GM12872 (cell line): ENCODE results near the gene TNXB.

ENCODE experiments used
- TF ChIP-seq, protein P1 (sequence below): IDR thresholded peaks from 3 replicates; pipeline ENCODE4 v1.5.1; 2011; ENCODE audit warnings: low read depth, mild to moderate bottlenecking, low read length, moderate library complexity; ENCODE audit not compliant: insufficient read depth

TNXB gene

DNA sequence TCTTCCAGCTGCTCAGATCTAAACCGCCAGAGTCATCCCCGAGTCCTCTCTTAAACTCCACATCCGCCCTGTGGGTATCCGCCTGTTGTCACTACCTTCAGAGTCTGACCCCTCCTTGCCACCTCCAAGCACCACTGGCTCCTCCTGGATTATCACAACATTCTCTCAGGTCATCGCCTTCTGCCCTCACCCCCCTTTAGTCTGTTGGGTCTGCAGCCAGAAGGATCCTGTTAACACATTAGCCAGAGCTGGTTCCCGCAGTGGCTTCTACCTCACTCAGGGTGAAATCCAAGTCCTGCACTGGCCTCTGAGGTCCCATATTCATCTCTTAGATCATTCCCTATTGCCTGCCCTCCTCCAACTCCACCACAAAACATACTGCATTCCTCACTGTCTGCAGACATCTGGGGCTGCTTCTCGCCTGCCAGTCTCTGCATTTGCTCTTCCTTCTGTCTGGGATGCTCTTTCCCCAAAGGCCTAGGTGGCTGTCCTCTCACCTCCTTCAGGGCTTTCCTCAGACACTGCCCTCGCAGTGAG lies 34.1 kb downstream of the TNXB start:
- TF ChIP-seq, protein P1, sequence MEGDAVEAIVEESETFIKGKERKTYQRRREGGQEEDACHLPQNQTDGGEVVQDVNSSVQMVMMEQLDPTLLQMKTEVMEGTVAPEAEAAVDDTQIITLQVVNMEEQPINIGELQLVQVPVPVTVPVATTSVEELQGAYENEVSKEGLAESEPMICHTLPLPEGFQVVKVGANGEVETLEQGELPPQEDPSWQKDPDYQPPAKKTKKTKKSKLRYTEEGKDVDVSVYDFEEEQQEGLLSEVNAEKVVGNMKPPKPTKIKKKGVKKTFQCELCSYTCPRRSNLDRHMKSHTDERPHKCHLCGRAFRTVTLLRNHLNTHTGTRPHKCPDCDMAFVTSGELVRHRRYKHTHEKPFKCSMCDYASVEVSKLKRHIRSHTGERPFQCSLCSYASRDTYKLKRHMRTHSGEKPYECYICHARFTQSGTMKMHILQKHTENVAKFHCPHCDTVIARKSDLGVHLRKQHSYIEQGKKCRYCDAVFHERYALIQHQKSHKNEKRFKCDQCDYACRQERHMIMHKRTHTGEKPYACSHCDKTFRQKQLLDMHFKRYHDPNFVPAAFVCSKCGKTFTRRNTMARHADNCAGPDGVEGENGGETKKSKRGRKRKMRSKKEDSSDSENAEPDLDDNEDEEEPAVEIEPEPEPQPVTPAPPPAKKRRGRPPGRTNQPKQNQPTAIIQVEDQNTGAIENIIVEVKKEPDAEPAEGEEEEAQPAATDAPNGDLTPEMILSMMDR: no peak

DNA sequence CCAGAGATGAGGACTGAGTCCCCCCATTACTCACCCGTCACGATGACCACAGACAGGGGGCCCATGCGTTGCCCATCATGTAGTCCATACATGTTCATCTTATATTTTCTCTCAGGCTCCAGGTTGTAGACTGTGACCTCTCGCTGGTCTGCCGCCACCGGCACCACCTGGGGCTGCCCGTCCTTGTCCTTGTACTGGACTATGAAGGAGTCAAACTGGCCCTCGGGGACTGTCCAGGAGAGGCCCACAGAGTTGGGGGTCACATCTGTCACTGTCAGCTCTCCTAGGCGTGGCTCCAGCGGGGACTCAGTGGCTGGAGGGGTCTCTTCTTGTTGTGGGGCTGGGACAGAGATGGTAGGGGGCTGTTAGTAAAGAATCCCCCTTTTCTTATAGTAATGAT lies 35.5 kb downstream of the TNXB start:
- TF ChIP-seq, protein P1: no peak

DNA sequence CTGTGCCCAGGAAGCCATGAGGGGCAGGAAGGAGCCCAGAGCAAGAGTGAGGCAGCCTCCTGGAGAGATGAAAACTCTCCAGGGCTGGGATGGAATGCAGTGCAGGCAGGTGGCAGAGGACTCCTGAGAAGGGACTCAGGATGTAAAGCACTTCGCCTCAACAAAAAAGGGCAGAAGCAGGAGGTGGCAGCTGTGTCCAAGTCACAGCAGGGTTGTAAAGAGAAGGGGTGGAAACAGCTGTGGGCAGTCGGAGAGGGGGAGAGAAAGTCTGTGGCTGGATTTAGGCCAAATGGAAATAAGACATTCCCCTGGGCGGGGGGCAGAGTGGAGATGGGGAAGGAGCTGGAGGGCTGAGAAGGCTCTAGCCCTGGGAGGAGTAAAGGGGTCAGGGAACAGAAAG lies 36.0 kb downstream of the TNXB start:
- TF ChIP-seq, protein P1: no peak

DNA sequence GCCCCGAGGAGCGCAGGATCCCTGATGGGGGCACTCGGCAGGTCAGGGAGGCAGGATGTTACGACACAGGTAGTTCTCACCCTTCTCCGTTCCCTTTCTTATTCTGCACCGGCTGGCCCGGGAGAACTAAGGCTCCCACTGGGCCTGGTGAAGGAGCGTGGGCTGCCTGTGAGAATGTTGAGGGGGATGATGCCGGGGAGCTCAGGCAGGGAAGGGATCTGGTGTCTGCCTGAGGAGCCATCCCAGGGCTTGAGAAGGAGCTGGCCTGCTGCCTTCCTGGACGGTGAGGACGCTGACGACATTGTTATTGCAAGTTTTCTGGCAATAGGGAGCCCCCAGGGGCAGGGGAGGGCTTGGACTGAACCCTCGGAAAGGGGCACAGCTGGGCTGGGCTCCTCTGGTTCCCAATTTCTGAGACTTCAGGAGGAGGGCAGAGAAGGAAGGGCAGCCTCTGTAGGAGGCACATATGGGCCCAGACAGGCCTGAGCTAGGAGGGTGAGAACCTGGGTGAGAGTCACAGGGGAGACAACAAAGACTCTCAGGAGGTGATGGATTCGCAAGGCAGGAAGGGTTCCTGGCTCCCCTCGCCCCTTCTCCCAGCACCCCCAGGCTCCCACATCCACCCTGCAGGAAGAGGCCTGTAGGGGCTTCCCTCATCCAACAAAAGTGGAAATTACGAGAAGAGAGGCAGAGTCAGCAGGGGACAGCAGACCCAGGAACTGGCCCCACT lies 38.2 kb downstream of the TNXB start:
- TF ChIP-seq, protein P1: no peak

DNA sequence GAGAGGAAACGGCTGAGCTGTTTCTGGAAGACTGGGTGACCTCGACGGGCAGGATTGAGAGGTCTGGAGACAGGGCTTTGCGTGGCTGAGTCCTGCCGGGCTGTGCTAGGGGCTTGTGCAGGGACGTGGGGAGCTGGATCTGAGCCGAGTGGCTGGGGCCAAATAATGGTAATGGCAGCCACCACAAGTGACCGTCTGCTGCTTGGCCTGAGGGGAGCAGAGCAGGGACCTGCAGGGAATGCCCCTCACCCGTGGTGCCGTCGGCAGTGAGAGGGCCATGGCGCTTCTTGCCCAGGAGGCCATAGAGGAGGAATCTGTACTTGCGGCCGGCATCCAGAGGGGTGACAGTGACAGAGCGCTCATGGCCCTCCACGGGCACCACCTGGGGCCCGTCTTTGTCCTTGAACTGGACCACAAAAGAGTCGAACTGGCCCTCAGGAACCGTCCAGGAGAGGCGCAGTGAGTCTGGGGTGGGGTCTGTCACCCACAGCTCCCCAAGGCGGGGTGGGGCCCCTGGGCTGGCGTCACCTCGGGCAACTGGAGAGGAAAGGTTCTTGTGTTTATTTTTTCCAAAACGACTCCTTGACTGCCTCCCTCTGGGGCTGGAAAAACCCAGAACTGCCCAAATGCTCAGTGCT lies 39.1 kb downstream of the TNXB start:
- TF ChIP-seq, protein P1: no peak

DNA sequence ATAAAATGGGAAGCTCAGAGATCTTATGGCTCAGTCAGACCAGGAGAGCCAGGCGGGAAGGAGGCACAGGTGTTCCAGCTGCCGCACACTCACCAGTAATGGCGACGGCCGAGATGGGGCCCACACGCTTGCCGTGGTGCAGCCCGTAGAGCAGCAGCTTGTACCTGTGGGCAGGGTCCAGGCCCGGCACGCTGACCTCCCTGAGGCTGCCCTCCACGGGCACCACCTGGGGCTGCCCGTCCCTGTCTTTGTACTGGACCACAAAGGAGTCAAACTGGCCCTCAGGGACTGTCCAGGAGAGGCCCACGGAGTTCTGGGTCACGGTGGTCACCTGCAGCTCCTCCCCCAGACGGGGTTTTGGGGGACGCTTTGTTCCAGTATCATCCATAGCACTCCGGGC lies 39.7 kb downstream of the TNXB start:
- TF ChIP-seq, protein P1: no peak

DNA sequence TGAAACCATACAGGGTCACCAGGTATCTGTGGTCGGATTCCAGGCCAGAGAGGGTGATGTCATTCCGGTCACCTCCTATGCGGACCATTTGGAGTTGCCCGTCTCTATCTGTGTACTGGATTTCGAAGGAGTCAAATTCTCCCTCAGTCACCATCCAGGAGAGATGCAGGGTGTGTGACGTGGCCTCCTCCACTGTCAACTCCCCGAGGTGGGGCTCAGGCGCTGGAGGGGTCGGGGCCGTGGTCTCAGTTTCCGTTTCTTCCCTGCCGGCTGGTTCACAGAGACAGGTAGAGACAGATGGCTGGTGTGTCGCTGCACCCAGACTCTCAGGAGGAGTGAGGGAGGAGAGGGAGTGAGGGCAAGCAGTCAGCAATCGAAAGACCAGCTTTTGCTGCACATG lies 40.3 kb downstream of the TNXB start:
- TF ChIP-seq, protein P1: no peak
